ENCODE results near the gene SORL1.
"Not testable (repeated sequence)": the region's sequence is repeated elsewhere in the genome, so short reads cannot be mapped to it uniquely, and the experiment has no call there.

Gene SORL1

GRCh38 chr11:121451986-121452608 lies at the start of gene SORL1:
Gene SORL1, plus strand, starts transcription at chr11:121452314. Its CDS starts 18 bp downstream, at chr11:121452332.
- peak; percentile 85 for DNase-seq (ENCODE audit: low read depth)
- TF ChIP-seq CTCF (IDR thresholded peaks at IDR 0.05; ENCODE audit: low read depth, low read length): peak; percentile 56
- TF ChIP-seq MAX (IDR thresholded peaks at IDR 0.05; ENCODE audit: low read depth, low read length): peak; percentile 40
- peak; percentile 44 for TF ChIP-seq POLR2A (IDR thresholded peaks at IDR 0.05; ENCODE audit: extremely low read depth, insufficient read length)
- TF ChIP-seq MYC (IDR thresholded peaks at IDR 0.05; ENCODE audit: low read depth, low read length): peak; percentile 69; the same call in 1 of the 2 replicates
- peak within 1 kb of the TSS; percentile 74 for H3K4me3 ChIP-seq (ENCODE audit: low read depth, low read length)

GRCh38 chr11:121405646-121406045 lies 46.5 kb upstream of the SORL1 start:
- DNase-seq (ENCODE audit: low read depth): no peak
- no peak for TF ChIP-seq MAX (IDR thresholded peaks at IDR 0.05; ENCODE audit: low read depth, low read length)
- TF ChIP-seq MYC (IDR thresholded peaks at IDR 0.05; ENCODE audit: low read depth, low read length): no peak
- TF ChIP-seq POLR2A (IDR thresholded peaks at IDR 0.05; ENCODE audit: extremely low read depth, insufficient read length): no peak
- TF ChIP-seq CTCF (IDR thresholded peaks at IDR 0.05; ENCODE audit: low read depth, low read length): no peak
- H3K4me3 ChIP-seq (ENCODE audit: low read depth, low read length): no peak overlapping the region

- no peak overlapping the region for H3K4me3 ChIP-seq (ENCODE audit: low read depth, low read length)
- no peak for TF ChIP-seq CTCF (IDR thresholded peaks at IDR 0.05; ENCODE audit: low read depth, low read length)
- no peak for TF ChIP-seq MAX (IDR thresholded peaks at IDR 0.05; ENCODE audit: low read depth, low read length)
- no peak for TF ChIP-seq POLR2A (IDR thresholded peaks at IDR 0.05; ENCODE audit: extremely low read depth, insufficient read length)
- no peak for TF ChIP-seq MYC (IDR thresholded peaks at IDR 0.05; ENCODE audit: low read depth, low read length)
- no peak for DNase-seq (ENCODE audit: low read depth)
Observed at GRCh38 chr11:121406291-121406690, 45.8 kb upstream of the SORL1 start.

- TF ChIP-seq MAX (IDR thresholded peaks at IDR 0.05; ENCODE audit: low read depth, low read length) (no peak), CTCF (IDR thresholded peaks at IDR 0.05; ENCODE audit: low read depth, low read length) (no peak), MYC (IDR thresholded peaks at IDR 0.05; ENCODE audit: low read depth, low read length) (no peak), POLR2A (IDR thresholded peaks at IDR 0.05; ENCODE audit: extremely low read depth, insufficient read length) (no peak)
Observed at GRCh38 chr11:121408830-121409229, 43.3 kb upstream of the SORL1 start.

GRCh38 chr11:121410041-121410440 lies 42.1 kb upstream of the SORL1 start:
- not testable (repeated sequence) for H3K4me3 ChIP-seq (ENCODE audit: low read depth, low read length); DNase-seq (ENCODE audit: low read depth)

More at GRCh38 chr11:121408830-121409229, 43.3 kb upstream of the SORL1 start:
- no peak overlapping the region for H3K4me3 ChIP-seq (ENCODE audit: low read depth, low read length)
- no peak for DNase-seq (ENCODE audit: low read depth)

- not testable (repeated sequence) for H3K4me3 ChIP-seq (ENCODE audit: low read depth, low read length); DNase-seq (ENCODE audit: low read depth)
Observed at GRCh38 chr11:121411330-121411729, 40.8 kb upstream of the SORL1 start.

GRCh38 chr11:121412000-121412587 lies 40.0 kb upstream of the SORL1 start:
- TF ChIP-seq CTCF (IDR thresholded peaks at IDR 0.05; ENCODE audit: low read depth, low read length) (no peak), MAX (IDR thresholded peaks at IDR 0.05; ENCODE audit: low read depth, low read length) (no peak), MYC (IDR thresholded peaks at IDR 0.05; ENCODE audit: low read depth, low read length) (no peak), POLR2A (IDR thresholded peaks at IDR 0.05; ENCODE audit: extremely low read depth, insufficient read length) (no peak)
- peak; percentile 27 for DNase-seq (ENCODE audit: low read depth)
- no peak overlapping the region for H3K4me3 ChIP-seq (ENCODE audit: low read depth, low read length)
